ENCODE results near the gene SV2C. TPM values are rescaled to one million over a fixed set of nuclear protein-coding genes. Genes with fewer than 3 reads are reported as not detected.

SV2C gene
- total RNA-seq, 1 donor from 2014 or later, result 3.4 TPM

DNA sequence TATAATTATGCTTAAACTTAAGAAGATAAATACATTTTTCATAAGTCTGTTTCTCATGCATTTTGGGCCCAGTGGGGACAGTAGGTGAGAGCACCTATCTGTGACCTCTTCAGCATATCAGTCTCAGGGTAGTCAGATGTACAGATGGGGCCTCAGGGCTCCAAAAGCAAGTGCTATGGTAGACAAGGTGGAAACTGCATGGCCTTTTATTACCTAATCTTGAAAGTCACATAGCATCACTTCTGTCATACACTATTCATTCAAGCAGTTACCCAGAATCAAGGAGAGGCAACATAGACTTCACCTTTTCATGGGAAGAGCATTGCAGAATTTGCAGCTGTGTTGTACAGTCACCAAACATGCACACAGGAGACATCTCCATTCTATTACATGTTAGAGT is 94.8 kb downstream of the SV2C start:
- intact Hi-C loops (cut with DNase I), result no loop called here
- Histone ChIP-seq H3K9me3 (no peaks in the 10 kb centered on the region), H3K36me3 (no peaks in the 10 kb centered on the region), H3K27ac (no peak overlapping the region), H3K4me1 (no peaks in the 10 kb centered on the region), H3K27me3 (no peaks in the 10 kb centered on the region), H3K4me3 (no peak overlapping the region)
- DNase-seq (ENCODE audit: extremely low spot score in 2 of 2), result no peak
- TF ChIP-seq, protein P1, sequence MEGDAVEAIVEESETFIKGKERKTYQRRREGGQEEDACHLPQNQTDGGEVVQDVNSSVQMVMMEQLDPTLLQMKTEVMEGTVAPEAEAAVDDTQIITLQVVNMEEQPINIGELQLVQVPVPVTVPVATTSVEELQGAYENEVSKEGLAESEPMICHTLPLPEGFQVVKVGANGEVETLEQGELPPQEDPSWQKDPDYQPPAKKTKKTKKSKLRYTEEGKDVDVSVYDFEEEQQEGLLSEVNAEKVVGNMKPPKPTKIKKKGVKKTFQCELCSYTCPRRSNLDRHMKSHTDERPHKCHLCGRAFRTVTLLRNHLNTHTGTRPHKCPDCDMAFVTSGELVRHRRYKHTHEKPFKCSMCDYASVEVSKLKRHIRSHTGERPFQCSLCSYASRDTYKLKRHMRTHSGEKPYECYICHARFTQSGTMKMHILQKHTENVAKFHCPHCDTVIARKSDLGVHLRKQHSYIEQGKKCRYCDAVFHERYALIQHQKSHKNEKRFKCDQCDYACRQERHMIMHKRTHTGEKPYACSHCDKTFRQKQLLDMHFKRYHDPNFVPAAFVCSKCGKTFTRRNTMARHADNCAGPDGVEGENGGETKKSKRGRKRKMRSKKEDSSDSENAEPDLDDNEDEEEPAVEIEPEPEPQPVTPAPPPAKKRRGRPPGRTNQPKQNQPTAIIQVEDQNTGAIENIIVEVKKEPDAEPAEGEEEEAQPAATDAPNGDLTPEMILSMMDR (IDR thresholded peaks at IDR 0.05), result no peak
- TF ChIP-seq POLR2A (IDR thresholded peaks at IDR 0.05) (no peak), POLR2AphosphoS5 (IDR thresholded peaks at IDR 0.05; ENCODE audit: insufficient read depth in 1 of 2, low read depth in 1 of 2) (no peak)

DNA sequence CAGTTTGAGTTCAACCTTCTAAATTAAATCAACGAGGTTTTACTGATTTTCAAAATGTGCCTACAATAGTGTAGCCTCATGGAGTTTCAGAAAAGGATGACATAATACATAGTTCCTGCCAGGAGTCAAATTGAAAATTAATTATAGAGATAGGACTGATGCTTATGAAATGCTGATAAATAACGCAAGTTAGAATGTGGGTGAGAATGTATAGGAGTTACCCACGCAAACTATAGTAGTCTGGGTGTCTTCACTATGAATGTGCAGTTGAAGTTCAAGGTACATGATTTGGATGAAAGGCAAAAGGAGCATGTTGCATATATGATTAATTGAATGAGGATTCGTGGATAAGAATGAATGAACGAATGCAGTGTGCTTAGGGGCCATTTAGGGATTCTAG is 95.7 kb downstream of the SV2C start:
- intact Hi-C loops (cut with DNase I), result no loop called here
- H3K9me3 ChIP-seq, result no peaks in the 10 kb centered on the region
- H3K27ac ChIP-seq, result no peak overlapping the region
- no peaks in the 10 kb centered on the region for H3K27me3 ChIP-seq
- no peak for DNase-seq (ENCODE audit: extremely low spot score in 2 of 2)
- TF ChIP-seq POLR2AphosphoS5 (IDR thresholded peaks at IDR 0.05; ENCODE audit: insufficient read depth in 1 of 2, low read depth in 1 of 2), result no peak
- TF ChIP-seq, protein P1 (IDR thresholded peaks at IDR 0.05), result no peak
- no peaks in the 10 kb centered on the region for H3K4me1 ChIP-seq
- H3K4me3 ChIP-seq, result no peak overlapping the region
- H3K36me3 ChIP-seq, result no peaks in the 10 kb centered on the region

DNA sequence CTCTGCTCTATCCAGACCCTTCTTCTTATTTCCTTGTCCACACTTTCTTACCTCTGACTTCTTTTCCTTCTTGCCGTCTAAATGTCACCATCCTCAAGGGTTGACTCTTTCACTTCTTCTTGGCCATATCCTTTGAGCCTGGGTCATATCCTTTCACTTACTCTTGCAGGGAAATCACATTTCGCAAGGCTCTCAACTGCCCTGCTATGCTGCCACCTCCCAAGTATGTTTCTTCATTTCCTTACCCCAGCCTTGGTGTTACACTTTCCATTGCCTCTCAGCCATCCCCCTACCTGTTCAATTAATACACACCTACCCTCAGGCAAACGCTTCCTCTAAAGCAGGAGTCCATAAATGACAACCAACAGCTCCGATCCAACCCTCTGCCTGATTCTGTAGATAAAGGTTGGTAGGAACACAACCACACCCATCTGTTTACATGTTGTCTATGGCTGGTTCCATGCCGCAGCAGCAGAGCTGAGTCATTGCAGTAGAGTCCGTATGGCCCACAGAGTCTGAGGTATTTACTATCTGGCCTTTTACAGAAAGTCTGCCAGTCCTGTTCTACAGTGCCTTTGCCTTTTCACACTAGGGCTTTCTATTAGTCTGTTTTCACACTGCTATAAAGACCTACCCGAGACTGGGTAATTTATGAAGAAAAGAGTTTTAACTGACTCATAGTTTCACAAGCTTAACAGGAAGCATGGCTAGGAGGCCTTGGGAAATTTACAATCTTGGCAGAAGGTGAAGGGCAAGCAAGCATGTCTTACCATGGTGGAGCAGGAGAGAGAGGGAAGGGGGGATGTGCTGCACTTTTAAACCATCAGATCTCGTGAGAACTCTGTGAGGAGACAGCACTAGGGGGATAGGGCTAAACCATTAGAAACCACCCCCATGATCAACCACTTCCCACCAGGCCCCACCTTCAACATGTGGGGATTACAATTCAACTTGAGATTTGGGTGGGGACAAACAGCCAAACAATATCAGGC is 97.9 kb downstream of the SV2C start:
- no peak for DNase-seq (ENCODE audit: extremely low spot score in 2 of 2)
- H3K27me3 ChIP-seq, result no peaks in the 10 kb centered on the region
- TF ChIP-seq POLR2AphosphoS5 (IDR thresholded peaks at IDR 0.05; ENCODE audit: insufficient read depth in 1 of 2, low read depth in 1 of 2) (no peak), POLR2A (IDR thresholded peaks at IDR 0.05) (no peak)
- TF ChIP-seq, protein P1 (IDR thresholded peaks at IDR 0.05), result no peak
- no peaks in the 10 kb centered on the region for H3K4me1 ChIP-seq
- H3K4me3 ChIP-seq, result no peak overlapping the region
- no peaks in the 10 kb centered on the region for H3K9me3 ChIP-seq
- intact Hi-C loops (cut with DNase I), result no loop called here
- no peaks in the 10 kb centered on the region for H3K36me3 ChIP-seq
- H3K27ac ChIP-seq, result no peak overlapping the region

DNA sequence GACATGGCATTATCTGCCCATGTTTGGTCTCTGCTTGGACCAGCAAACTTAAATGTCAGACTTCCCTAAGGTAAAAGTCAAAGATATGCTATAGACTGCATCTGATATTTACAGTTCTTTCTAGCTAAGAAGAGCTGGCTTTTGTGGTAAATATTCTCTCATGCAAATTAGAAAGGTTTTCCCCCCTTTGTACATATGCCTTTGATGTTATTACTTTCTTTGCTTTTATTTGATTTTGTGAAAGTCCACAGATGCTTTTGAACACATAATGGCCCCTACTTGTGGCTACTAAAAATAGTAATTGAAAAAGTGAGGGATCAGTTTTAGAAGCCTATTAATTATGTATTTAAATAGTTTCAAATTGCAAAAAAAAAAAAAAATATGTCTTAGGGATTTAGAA is 104.2 kb downstream of the SV2C start:
- DNase-seq (ENCODE audit: extremely low spot score in 2 of 2), result no peak
- H3K9me3 ChIP-seq, result no peaks in the 10 kb centered on the region
- no peaks in the 10 kb centered on the region for H3K27me3 ChIP-seq
- TF ChIP-seq, protein P1 (IDR thresholded peaks at IDR 0.05), result no peak
- TF ChIP-seq POLR2A (IDR thresholded peaks at IDR 0.05), result no peak
- TF ChIP-seq POLR2AphosphoS5 (IDR thresholded peaks at IDR 0.05; ENCODE audit: insufficient read depth in 1 of 2, low read depth in 1 of 2), result no peak
- no peak overlapping the region for H3K27ac ChIP-seq
- no peak overlapping the region for H3K4me3 ChIP-seq
- no peaks in the 10 kb centered on the region for H3K36me3 ChIP-seq
- H3K4me1 ChIP-seq, result no peaks in the 10 kb centered on the region
- intact Hi-C loops (cut with DNase I), result no loop called here

DNA sequence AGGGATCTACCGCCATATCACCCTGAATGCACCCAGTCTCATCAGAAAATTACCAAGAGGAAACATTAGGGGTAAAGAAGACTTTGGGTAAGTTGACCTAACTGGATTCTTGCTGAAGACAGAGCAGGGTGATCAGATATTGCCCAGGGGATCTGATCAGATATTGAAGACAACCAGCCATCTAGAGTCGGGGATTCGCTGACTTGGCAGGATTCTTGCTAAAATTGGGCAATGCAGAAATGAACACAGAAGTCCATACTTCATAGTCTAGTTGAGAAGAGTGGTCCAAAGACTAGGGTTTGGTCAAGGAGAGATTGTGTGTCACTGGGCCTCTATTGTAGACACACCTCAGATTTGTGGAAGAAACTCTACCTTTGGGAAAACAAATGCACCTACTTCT is 107.2 kb downstream of the SV2C start:
- H3K27ac ChIP-seq, result no peak overlapping the region
- intact Hi-C loops (cut with DNase I), result no loop called here
- no peaks in the 10 kb centered on the region for H3K4me1 ChIP-seq
- DNase-seq (ENCODE audit: extremely low spot score in 2 of 2), result no peak
- H3K4me3 ChIP-seq, result no peak overlapping the region
- no peaks in the 10 kb centered on the region for H3K9me3 ChIP-seq
- H3K27me3 ChIP-seq, result no peaks in the 10 kb centered on the region
- TF ChIP-seq, protein P1 (IDR thresholded peaks at IDR 0.05), result no peak
- TF ChIP-seq POLR2AphosphoS5 (IDR thresholded peaks at IDR 0.05; ENCODE audit: insufficient read depth in 1 of 2, low read depth in 1 of 2) (no peak), POLR2A (IDR thresholded peaks at IDR 0.05) (no peak)
- no peaks in the 10 kb centered on the region for H3K36me3 ChIP-seq

All from vagina (tissue), 2 donors.